ENCODE results near the gene TEX51.

Gene TEX51

DNA sequence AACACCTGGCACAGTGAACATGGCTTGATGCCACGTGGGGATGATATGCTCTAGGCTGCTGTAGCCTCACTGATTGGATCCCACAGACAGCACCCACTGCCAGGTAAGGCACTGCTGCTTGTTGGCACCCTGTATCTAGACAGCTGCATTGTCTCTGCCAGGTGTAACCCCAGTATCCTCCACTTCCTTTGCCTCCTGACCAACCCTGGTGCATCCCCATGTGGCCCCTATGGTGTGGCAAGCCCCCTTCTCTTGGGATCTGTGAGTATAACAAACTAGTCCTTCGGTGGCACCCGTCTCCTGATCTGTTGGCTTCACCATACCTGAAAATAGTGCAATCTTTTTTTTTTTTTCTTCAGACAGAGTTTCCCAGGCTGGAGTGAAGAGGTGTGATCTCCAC lies 11.1 kb downstream of the TEX51 start:
- no peak for ATAC-seq
- Mint-ChIP-seq H3K36me3 (ENCODE audit: low read depth) (no peaks in the 10 kb centered on the region), H3K27me3 (peaks cover 2% of the 10 kb centered on the region), H3K4me1 (peaks cover 28% of the 10 kb centered on the region), H3K27ac (peak overlapping the region; percentile 55), H3K9me3 (no peaks in the 10 kb centered on the region), H3K4me3 (no peak overlapping the region)
- no peak for DNase-seq

DNA sequence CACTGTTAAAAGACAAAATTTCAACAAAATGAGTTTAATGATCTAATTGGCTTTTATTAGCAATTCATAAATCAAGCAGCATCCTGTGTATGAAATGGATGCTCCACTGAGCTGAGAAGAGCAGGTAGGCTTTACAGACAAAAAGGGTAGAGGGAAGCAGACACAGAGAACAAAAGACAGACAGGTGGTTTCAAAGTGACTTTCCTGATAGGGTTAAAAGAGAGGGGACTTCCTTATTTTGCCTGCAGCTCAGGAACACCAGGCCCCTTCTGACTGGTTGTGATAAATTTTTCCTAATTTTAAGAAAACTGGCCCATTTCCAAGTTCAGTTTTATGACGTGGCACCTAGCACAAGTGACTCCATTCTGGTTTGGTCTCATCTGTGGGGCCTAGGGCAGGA lies 11.9 kb downstream of the TEX51 start:
- Mint-ChIP-seq H3K9me3 (no peaks in the 10 kb centered on the region), H3K27ac (no peak overlapping the region), H3K4me1 (peaks cover 24% of the 10 kb centered on the region), H3K36me3 (ENCODE audit: low read depth) (no peaks in the 10 kb centered on the region), H3K4me3 (no peak overlapping the region), H3K27me3 (peaks cover under 1% of the 10 kb centered on the region)
- no peak for ATAC-seq
- DNase-seq: no peak

DNA sequence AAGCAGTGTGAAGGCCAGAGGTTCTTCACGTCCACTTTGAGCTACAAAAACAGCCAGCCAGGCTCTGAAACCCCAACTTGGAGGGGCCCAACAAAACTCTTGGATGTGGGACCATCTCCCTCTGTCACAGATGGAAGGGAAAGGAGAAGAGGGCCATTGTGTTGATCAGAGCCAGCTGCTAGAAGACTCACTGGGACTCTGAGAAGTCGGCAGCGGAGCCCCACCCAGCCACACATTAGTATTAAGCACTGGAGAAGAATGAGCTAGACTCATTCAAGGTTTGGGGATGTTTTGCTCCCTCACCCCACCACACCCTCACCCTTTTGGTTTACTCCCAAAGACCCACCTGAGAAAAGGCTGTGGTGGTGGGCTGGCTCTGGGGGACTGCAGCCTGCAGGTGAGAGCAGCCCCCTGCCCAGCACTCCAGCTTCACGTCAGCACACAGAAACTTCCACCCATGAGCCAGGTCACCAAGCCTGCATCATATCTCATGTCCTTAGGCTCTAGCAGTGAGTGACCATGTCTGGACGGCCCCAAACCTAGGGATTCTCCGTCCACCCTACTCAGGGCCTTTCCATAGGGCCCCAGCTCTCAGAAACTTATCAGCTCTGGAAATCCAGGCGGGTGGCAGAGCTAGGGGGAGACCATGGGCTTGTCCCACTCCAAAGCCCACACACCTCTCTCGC lies 12.6 kb downstream of the TEX51 start:
- H3K4me1 Mint-ChIP-seq: peaks cover 19% of the 10 kb centered on the region
- no peak overlapping the region for H3K4me3 Mint-ChIP-seq
- H3K27ac Mint-ChIP-seq: no peak overlapping the region
- no peaks in the 10 kb centered on the region for H3K27me3 Mint-ChIP-seq
- no peaks in the 10 kb centered on the region for H3K36me3 Mint-ChIP-seq (ENCODE audit: low read depth)
- ATAC-seq: no peak
- no peaks in the 10 kb centered on the region for H3K9me3 Mint-ChIP-seq
- DNase-seq: no peak

DNA sequence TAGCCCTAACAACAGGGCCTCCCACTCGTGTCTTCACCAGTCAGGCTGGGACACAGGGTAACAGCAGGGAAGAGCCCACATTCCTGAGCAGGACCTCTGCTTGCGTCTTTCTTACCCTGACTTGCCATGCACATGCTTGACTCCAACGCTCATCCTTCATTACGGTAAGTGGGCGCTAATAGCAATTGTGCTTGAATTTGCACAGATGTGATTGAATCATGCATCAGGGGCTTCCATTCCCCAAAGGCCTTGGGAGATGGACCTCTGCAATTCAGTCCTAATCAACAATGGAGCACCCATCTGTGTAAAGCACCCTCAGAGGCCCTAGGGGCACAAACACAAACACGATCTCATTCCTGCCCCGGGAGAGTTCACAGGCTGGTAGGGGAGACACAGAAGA lies 13.5 kb downstream of the TEX51 start:
- no peak for ATAC-seq
- no peak overlapping the region for H3K27ac Mint-ChIP-seq

DNA sequence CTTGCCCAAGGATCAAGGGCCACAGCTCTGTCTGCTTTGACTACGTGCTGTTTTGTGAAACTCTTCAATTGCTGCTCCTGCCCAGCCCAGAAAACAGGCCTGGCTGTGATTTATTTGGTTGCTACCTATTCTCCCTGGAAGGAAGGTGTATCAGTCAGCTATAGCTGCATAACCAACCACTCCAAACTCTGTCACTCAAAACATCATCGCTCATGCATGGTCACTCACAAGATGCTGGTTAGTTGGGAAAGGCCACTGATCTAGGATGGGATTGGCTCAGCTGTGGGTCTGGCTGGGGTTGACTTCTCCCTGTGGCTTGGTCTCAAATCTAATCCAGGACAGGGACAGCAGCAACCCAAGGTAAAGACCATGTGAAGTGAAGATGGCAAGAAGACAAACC lies 14.6 kb downstream of the TEX51 start:
- H3K4me1 Mint-ChIP-seq: peaks cover 9% of the 10 kb centered on the region
- no peak for DNase-seq

More for the DNA sequence above, 13.5 kb downstream of the TEX51 start:
- H3K27me3 Mint-ChIP-seq: no peaks in the 10 kb centered on the region
- no peak for DNase-seq
- no peaks in the 10 kb centered on the region for H3K36me3 Mint-ChIP-seq (ENCODE audit: low read depth)
- no peak overlapping the region for H3K4me3 Mint-ChIP-seq
- no peaks in the 10 kb centered on the region for H3K9me3 Mint-ChIP-seq
- H3K4me1 Mint-ChIP-seq: peaks cover 14% of the 10 kb centered on the region

DNA sequence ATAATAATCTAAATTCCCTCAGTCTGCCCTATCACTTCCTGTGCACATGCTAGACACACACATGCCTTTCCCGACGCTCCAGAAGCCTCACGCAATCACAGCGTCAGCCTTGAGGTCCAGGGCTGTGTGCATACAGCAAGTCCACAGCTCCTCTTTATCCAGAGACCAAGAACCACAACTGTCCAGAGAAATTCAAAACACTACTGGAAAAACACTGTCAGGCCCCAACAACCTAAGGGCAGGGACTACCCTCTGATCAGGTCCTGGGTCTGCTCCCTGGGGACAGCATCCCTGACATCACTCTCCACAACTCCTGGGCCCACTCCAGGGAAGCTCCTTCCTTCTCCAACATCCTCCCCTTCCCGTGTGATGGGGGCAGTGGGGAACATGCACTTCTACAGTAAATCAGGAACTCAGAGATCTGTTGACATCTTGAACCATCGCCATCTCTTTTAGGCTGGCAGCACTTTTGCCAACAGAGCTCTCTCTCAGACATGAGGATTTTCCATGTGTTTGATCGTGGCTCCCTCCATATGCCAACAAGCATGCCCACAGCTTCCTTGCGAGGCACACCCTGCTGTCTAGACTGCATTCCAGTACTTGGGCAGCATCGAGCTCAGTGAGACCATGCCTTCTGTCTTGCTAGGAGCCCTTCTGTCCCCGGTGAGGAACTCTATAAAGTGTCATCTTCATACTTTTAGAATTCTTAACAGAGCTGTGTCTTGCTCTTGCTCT lies 15.4 kb downstream of the TEX51 start:
- H3K36me3 Mint-ChIP-seq (ENCODE audit: low read depth): no peaks in the 10 kb centered on the region
- no peak overlapping the region for H3K27ac Mint-ChIP-seq
- H3K9me3 Mint-ChIP-seq: peaks cover 6% of the 10 kb centered on the region
- no peak for DNase-seq
- H3K4me1 Mint-ChIP-seq: peaks cover 9% of the 10 kb centered on the region
- ATAC-seq: no peak
- peaks cover 2% of the 10 kb centered on the region for H3K27me3 Mint-ChIP-seq
- H3K4me3 Mint-ChIP-seq: no peak overlapping the region

More for the DNA sequence above, 14.6 kb downstream of the TEX51 start:
- Mint-ChIP-seq H3K9me3 (no peaks in the 10 kb centered on the region), H3K36me3 (ENCODE audit: low read depth) (no peaks in the 10 kb centered on the region), H3K27ac (no peak overlapping the region), H3K27me3 (peaks cover 2% of the 10 kb centered on the region), H3K4me3 (no peak overlapping the region)
- ATAC-seq: no peak

DNA sequence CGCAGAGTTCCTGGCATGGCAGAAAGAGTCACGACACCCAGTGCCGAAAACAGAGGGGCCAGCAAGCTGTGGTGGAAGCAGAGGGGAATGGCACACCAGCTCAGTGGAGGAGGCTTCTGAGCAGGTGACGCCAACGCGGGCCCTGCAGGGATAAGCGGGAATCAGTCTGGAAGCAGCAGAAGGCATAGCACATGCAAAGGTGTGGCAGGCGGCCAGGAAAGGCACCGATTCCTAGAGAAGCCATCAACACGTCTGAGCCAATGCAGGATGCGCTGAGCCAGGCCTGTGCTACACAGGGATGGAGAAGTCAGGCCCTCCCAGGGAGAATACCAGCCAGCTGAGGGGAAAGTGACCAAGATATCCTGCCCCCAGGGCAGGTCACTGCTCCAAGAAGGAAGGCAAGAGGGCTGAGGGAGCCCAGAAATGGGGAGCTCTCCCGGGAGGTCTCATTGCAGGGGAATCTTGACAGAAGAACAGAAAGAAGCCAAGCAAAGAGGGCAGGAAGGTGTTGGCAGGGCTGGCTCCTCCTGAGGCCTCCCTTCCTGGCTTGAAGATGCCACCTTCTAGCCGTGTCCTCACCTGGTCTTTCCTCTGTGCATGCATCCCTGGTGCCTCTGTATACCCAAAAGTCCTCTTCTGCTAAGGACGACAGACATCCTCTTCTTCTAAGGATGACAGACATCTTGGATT lies 16.3 kb downstream of the TEX51 start:
- Mint-ChIP-seq H3K4me1 (peaks cover under 1% of the 10 kb centered on the region), H3K27ac (no peak overlapping the region), H3K36me3 (ENCODE audit: low read depth) (no peaks in the 10 kb centered on the region), H3K27me3 (peaks cover 2% of the 10 kb centered on the region), H3K9me3 (peaks cover 6% of the 10 kb centered on the region), H3K4me3 (no peak overlapping the region)
- DNase-seq (no peak), ATAC-seq (no peak)

DNA sequence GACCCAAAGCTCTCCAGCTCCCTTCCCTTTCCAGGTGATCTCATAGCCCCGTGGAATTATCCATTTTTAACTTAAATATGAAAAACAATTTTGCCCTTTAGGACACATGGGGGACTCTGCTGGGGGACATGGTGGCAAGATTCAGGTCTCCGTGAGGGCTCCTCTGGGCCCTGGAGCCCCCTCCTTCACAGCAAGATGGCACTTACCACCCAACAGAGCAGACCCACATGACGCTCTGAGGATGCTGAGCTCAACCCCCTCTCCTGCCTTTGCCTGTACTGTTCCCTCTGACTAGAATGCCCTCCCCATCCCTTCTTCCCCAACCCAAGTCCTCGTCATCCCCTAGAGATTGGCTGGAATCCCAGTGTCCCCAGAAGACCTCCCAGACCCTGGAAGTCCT lies 17.2 kb downstream of the TEX51 start:
- ATAC-seq: no peak

DNA sequence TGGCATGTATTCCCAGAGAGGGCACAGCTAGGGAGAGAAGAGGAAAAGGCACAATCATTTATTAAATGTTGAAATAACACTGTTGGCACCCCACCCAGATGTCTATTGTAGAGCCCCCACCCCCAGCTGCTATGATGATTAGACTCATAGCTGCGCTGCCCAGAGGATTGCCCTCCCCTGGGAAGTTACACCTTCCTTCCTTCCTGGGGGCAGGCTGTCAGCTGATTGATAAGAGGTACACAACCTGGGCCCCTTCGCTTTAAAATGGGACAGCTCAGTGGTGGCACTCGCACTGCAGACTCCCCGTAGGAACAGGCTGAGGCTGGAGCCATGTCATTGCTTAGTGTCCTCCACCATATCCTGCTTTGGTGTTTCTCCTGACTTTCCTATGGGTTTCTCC lies 18.1 kb downstream of the TEX51 start:
- Mint-ChIP-seq H3K36me3 (ENCODE audit: low read depth) (no peaks in the 10 kb centered on the region), H3K4me1 (no peaks in the 10 kb centered on the region), H3K9me3 (peaks cover 6% of the 10 kb centered on the region), H3K4me3 (no peak overlapping the region), H3K27ac (no peak overlapping the region), H3K27me3 (peaks cover 2% of the 10 kb centered on the region)
- ATAC-seq: no peak
- DNase-seq: no peak

More for the DNA sequence above, 17.2 kb downstream of the TEX51 start:
- Mint-ChIP-seq H3K27me3 (peaks cover 2% of the 10 kb centered on the region), H3K9me3 (peaks cover 6% of the 10 kb centered on the region), H3K4me3 (no peak overlapping the region), H3K36me3 (ENCODE audit: low read depth) (no peaks in the 10 kb centered on the region), H3K4me1 (no peaks in the 10 kb centered on the region), H3K27ac (no peak overlapping the region)
- DNase-seq: no peak

DNA sequence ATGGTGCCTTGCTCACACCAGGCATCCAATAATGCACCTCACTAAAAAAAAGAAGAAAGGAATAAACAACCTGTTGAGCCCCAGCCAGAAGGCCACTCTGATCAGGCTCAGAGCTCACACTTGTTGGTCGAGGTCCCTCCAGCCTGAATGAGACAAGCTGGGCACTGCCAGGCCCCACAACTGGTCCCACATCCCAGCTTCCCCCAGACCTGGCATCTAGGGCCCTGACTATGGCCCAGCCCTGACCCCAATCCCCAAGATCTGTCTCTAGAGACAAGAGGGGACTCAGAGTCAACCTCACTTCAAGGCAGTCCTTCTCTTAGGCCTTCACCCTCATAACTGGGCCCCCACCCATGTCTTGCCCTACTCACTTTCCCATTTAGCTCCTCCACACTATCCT lies 22.4 kb downstream of the TEX51 start:
- ATAC-seq: no peak
- Mint-ChIP-seq H3K27ac (no peak overlapping the region), H3K36me3 (ENCODE audit: low read depth) (no peaks in the 10 kb centered on the region), H3K4me3 (no peak overlapping the region), H3K4me1 (no peaks in the 10 kb centered on the region), H3K9me3 (peaks cover 6% of the 10 kb centered on the region), H3K27me3 (peaks cover 6% of the 10 kb centered on the region)
- no peak for DNase-seq

DNA sequence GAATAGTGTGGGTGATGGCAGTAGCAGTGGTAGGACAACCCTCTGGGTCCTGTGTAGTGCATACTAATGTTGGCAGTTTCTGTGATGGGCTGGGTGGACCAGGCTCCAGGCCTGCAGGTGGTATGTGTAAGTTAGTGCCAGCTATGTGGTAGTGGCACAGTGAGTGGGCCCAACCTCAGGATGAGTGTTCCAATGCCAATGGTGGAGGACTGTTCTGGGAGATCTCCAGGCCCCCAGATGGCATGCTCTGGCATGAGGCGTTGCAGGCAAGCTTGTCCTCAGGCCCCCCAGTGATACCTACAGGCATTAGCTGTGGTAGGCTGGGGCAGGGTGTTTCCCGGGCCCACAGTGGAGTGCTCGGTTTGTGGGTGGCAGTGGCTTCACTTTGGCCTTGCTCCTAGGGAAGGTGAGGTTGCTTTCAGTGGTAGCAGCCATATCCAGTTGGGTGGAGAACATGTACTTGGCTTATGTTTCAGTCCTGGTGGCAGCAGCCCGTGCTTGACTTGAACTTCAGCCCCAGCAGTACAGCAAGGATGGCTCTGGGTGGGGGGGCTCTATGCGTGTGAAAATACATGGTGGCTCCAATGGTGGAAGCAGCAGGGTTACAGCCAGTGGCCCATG lies 32.4 kb downstream of the TEX51 start:
- Mint-ChIP-seq H3K27me3 (peaks cover 4% of the 10 kb centered on the region), H3K27ac (no peak overlapping the region), H3K9me3 (peaks cover 25% of the 10 kb centered on the region), H3K36me3 (ENCODE audit: low read depth) (no peaks in the 10 kb centered on the region), H3K4me3 (no peak overlapping the region), H3K4me1 (peaks cover 5% of the 10 kb centered on the region)
- DNase-seq: no peak
- no peak for ATAC-seq

DNA sequence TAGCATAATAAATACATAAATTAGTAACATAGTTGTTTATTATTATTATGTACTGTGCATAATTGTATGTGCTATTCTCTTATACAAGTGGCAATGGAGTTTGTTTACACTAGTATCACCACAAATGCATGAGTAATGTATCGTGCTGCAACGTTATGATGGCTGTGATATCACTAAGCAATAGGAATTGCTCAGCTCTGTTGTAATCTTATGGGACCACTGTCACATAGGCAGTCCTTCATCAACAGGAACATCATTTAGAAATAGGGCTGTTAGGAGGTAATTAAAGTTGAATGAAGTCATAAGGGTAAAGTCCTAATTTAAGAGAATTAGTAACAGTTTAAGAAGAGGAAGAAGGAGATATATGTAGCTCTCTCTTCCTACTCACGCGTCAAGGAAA lies 33.8 kb downstream of the TEX51 start:
- H3K4me3 Mint-ChIP-seq: no peak overlapping the region
- H3K27me3 Mint-ChIP-seq: peaks cover 4% of the 10 kb centered on the region
- H3K27ac Mint-ChIP-seq: no peak overlapping the region
- peaks cover 6% of the 10 kb centered on the region for H3K4me1 Mint-ChIP-seq
- DNase-seq: no peak
- ATAC-seq: no peak
- H3K36me3 Mint-ChIP-seq (ENCODE audit: low read depth): no peaks in the 10 kb centered on the region
- peaks cover 21% of the 10 kb centered on the region for H3K9me3 Mint-ChIP-seq

DNA sequence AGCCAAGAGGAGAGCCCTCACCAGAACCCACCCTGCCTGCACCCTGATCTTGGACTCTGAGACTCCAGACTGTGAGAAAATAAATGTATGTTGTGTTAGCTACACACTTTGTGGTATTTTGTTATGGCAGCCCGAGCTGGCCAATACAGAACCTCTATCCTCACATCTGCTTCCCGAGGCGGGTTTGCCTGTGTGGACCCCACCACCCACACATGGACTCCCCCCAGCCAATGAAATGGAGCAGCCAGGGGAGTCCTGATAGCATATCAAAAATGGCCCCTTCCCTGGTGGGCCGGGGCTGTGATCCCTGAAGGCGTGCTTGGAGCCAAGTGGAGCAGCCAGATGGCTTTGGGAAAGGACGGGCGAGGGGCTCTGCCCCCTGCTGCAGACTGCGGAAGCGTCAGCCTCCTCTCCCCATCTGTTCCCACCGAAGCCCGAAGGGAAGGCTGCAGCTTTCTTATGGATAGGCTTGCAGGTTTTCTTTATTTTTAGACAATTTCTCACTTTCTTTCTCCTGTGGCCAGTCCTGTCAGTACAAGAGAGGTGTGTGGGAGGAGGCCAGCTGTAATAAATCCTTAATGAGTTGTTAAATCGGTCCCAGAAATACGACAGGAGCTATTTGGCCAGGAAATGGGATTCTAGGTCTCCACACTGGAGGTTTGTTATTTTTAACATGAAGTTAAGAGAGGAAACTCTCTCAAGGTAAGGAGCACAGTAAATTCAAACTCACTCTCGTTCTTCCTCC lies 34.4 kb downstream of the TEX51 start:
- no peaks in the 10 kb centered on the region for H3K36me3 Mint-ChIP-seq (ENCODE audit: low read depth)
- H3K4me3 Mint-ChIP-seq: no peak overlapping the region
- H3K9me3 Mint-ChIP-seq: peaks cover 15% of the 10 kb centered on the region
- ATAC-seq: no peak
- peaks cover 4% of the 10 kb centered on the region for H3K27me3 Mint-ChIP-seq
- H3K27ac Mint-ChIP-seq: no peak overlapping the region
- H3K4me1 Mint-ChIP-seq: peaks cover 6% of the 10 kb centered on the region
- DNase-seq: no peak

DNA sequence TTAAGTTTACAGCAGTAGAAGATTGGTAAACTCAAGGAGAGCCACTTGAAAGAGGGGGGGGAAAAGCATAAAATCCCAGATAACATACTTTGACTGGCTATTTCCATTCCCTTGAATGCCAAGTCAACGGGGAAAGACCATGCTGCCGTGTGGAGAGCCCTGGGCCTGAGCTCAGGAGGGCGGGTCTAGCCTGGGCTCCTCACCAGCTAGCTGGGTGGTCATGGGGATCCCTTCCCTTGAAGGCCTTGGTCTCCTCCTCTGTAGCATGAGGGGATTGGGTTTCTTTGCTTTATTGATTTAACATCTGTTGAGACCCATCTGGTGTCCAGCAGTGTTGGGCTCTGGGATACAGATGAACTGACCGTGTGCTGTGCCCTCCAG lies 35.0 kb downstream of the TEX51 start:
- no peak overlapping the region for H3K4me3 Mint-ChIP-seq

More for the DNA sequence above, 35.0 kb downstream of the TEX51 start:
- Mint-ChIP-seq H3K27me3 (peaks cover 4% of the 10 kb centered on the region), H3K4me1 (peaks cover 6% of the 10 kb centered on the region), H3K36me3 (ENCODE audit: low read depth) (no peaks in the 10 kb centered on the region), H3K27ac (no peak overlapping the region), H3K9me3 (peaks cover 15% of the 10 kb centered on the region)
- DNase-seq (no peak), ATAC-seq (no peak)

Data from activated naive CD8-positive, alpha-beta T cell treated with anti-CD3 and anti-CD28 coated beads, Interleukin-2, amount 50 U/mL, for 24 hours (primary cell).